HEK293T (cell line): ENCODE data around the gene EYS.

Experiments
- CTCF ChIA-PET: fragments of 350-600 bp; formaldehyde crosslinking; extraction: SDS; loops from one replicate; lab custom pipeline; 2021; ENCODE audit warnings: antibody characterized with exemption, inconsistent platforms; lab: Yijun Ruan, JAX
- POLR2A ChIA-PET: fragments of 350-600 bp; formaldehyde crosslinking; extraction: SDS; loops from one replicate; lab custom pipeline; 2020; ENCODE audit warnings: antibody characterized with exemption, inconsistent platforms; lab: Yijun Ruan, JAX
- DNase-seq: peaks from one replicate; pipeline ENCODE4 v3.0.0; 2012; ENCODE audit warnings: mixed read lengths; ENCODE audit errors: extremely low spot score
- ARNT ChIP-seq: fragments of 450-650 bp; IDR thresholded peaks from 2 replicates; pipeline ENCODE4 v1.6.1; 2017; ENCODE audit warnings: mild to moderate bottlenecking
- BHLHE40 ChIP-seq: fragments of 450-650 bp; IDR thresholded peaks from 2 replicates; pipeline ENCODE4 v1.6.1; 2016; ENCODE audit warnings: mild to moderate bottlenecking, moderate library complexity, borderline replicate concordance
- CTBP1 ChIP-seq: fragments of 450-650 bp; IDR thresholded peaks from 2 replicates; pipeline ENCODE4 v1.6.1; 2016; ENCODE audit warnings: borderline replicate concordance
- ELF4 ChIP-seq: fragments of 450-650 bp; IDR thresholded peaks from 2 replicates; pipeline ENCODE4 v1.6.1; 2017; ENCODE audit warnings: antibody characterized with exemption
- FOXA1 ChIP-seq: fragments of 450-650 bp; IDR thresholded peaks from 2 replicates; pipeline ENCODE4 v1.6.1; 2016; ENCODE audit warnings: mild to moderate bottlenecking
- FOXK2 ChIP-seq: fragments of 450-650 bp; IDR thresholded peaks from 2 replicates; pipeline ENCODE4 v1.6.1; 2016; ENCODE audit warnings: mild to moderate bottlenecking
- FOXM1 ChIP-seq: fragments of 450-650 bp; IDR thresholded peaks from 2 replicates; pipeline ENCODE4 v1.6.1; 2017; ENCODE audit warnings: mild to moderate bottlenecking, borderline replicate concordance
- HDGF ChIP-seq: fragments of 450-650 bp; IDR thresholded peaks from 2 replicates; pipeline ENCODE4 v1.6.1; 2017; ENCODE audit warnings: antibody characterized with exemption, borderline replicate concordance
- L3MBTL2 ChIP-seq: fragments of 450-650 bp; conservative IDR thresholded peaks from 2 replicates; pipeline ENCODE4 v1.6.1; 2016; ENCODE audit warnings: mild to moderate bottlenecking
- LEF1 ChIP-seq: fragments of 450-650 bp; IDR thresholded peaks from 2 replicates; pipeline ENCODE4 v1.6.1; 2017; ENCODE audit warnings: mild to moderate bottlenecking, borderline replicate concordance
- NFRKB ChIP-seq: fragments of 450-650 bp; IDR thresholded peaks from 2 replicates; pipeline ENCODE4 v1.6.1; 2016; ENCODE audit warnings: mild to moderate bottlenecking, moderate library complexity
- PKNOX1 ChIP-seq: fragments of 450-650 bp; IDR thresholded peaks from 2 replicates; pipeline ENCODE4 v1.6.1; 2016
- SP1 ChIP-seq: fragments of 450-650 bp; IDR thresholded peaks from 2 replicates; pipeline ENCODE4 v1.6.1; 2017
- SUZ12 ChIP-seq: fragments of 450-650 bp; IDR thresholded peaks from 2 replicates; pipeline ENCODE4 v1.6.1; 2016; ENCODE audit warnings: mild to moderate bottlenecking
- TARDBP ChIP-seq: fragments of 450-650 bp; IDR thresholded peaks from 2 replicates; pipeline ENCODE4 v1.6.1; 2016
- ZNF384 ChIP-seq: fragments of 450-650 bp; IDR thresholded peaks from 2 replicates; pipeline ENCODE4 v1.6.1; 2016

The EYS gene

GRCh38 chr6:65295812-65296211 lies 411.2 kb downstream of the EYS start:
- TF ChIP-seq FOXM1 = no peak
- no peak for TF ChIP-seq HDGF
- TF ChIP-seq CTBP1 = no peak
- TF ChIP-seq ELF4 = no peak
- TF ChIP-seq SP1 = no peak
- TF ChIP-seq ZNF384 = no peak
- TF ChIP-seq FOXK2 = no peak
- ChIA-PET CTCF (interaction anchor here (0.6 kb wide), 1 partner anchor 600 kb away, joined by 3 read pairs; no protein-coding TSS in a partner anchor), POLR2A (no interaction called here)
- no peak for DNase-seq

GRCh38 chr6:65289491-65289890 lies 417.5 kb downstream of the EYS start:
- no peak for DNase-seq
- ChIA-PET CTCF (no interaction called here), POLR2A (no interaction called here)
- TF ChIP-seq HDGF = no peak
- no peak for TF ChIP-seq NFRKB
- TF ChIP-seq BHLHE40 = no peak
- TF ChIP-seq FOXA1 = no peak
- TF ChIP-seq SP1 = no peak
- no peak for TF ChIP-seq CTBP1
- no peak for TF ChIP-seq SUZ12
- TF ChIP-seq ELF4 = no peak
- no peak for TF ChIP-seq FOXM1
- no peak for TF ChIP-seq LEF1
- no peak for TF ChIP-seq L3MBTL2
- TF ChIP-seq FOXK2 = no peak
- no peak for TF ChIP-seq ARNT
- TF ChIP-seq PKNOX1 = no peak
- TF ChIP-seq TARDBP = no peak
- no peak for TF ChIP-seq ZNF384

GRCh38 chr6:65285275-65285674 lies 421.8 kb downstream of the EYS start:
- ChIA-PET CTCF (no interaction called here), POLR2A (no interaction called here)
- no peak for DNase-seq
- TF ChIP-seq TARDBP = no peak
- TF ChIP-seq ARNT = no peak
- TF ChIP-seq FOXM1 = no peak
- no peak for TF ChIP-seq ELF4
- no peak for TF ChIP-seq HDGF
- TF ChIP-seq FOXK2 = no peak
- TF ChIP-seq PKNOX1 = no peak
- TF ChIP-seq NFRKB = no peak
- TF ChIP-seq L3MBTL2 = no peak
- TF ChIP-seq CTBP1 = no peak
- no peak for TF ChIP-seq LEF1
- no peak for TF ChIP-seq SUZ12
- no peak for TF ChIP-seq ZNF384
- no peak for TF ChIP-seq FOXA1
- TF ChIP-seq SP1 = no peak
- no peak for TF ChIP-seq BHLHE40

GRCh38 chr6:65280060-65280459 lies 427.0 kb downstream of the EYS start:
- POLR2A ChIA-PET = no interaction called here
- CTCF ChIA-PET = no interaction called here
- no peak for TF ChIP-seq ZNF384
- no peak for TF ChIP-seq TARDBP
- no peak for TF ChIP-seq HDGF
- no peak for TF ChIP-seq FOXA1
- TF ChIP-seq SP1 = no peak
- TF ChIP-seq LEF1 = no peak
- TF ChIP-seq L3MBTL2 = no peak
- no peak for TF ChIP-seq BHLHE40
- TF ChIP-seq CTBP1 = no peak
- no peak for TF ChIP-seq ELF4
- no peak for TF ChIP-seq NFRKB
- no peak for TF ChIP-seq ARNT
- no peak for TF ChIP-seq FOXK2
- no peak for TF ChIP-seq FOXM1
- TF ChIP-seq SUZ12 = no peak
- no peak for DNase-seq

- CTCF ChIA-PET = no interaction called here
- no peak for DNase-seq
- POLR2A ChIA-PET = no interaction called here
- TF ChIP-seq ELF4 (no peak), L3MBTL2 (no peak), LEF1 (no peak), HDGF (no peak), SUZ12 (no peak), FOXA1 (no peak), CTBP1 (no peak), TARDBP (no peak), FOXK2 (no peak), PKNOX1 (no peak), SP1 (no peak), FOXM1 (no peak), ZNF384 (no peak), ARNT (no peak), NFRKB (no peak), BHLHE40 (no peak)
Observed at GRCh38 chr6:65262241-65262640, 444.8 kb downstream of the EYS start.

GRCh38 chr6:65259982-65260381 lies 447.0 kb downstream of the EYS start:
- ChIA-PET CTCF (no interaction called here), POLR2A (no interaction called here)
- TF ChIP-seq FOXM1 (no peak), FOXK2 (no peak), L3MBTL2 (no peak), PKNOX1 (no peak), NFRKB (no peak), FOXA1 (no peak), ELF4 (no peak), LEF1 (no peak), TARDBP (no peak), HDGF (no peak), SP1 (no peak)

More at GRCh38 chr6:65259982-65260381, 447.0 kb downstream of the EYS start:
- no peak for DNase-seq
